ENCODE data around the gene GRM7.

DNA sequence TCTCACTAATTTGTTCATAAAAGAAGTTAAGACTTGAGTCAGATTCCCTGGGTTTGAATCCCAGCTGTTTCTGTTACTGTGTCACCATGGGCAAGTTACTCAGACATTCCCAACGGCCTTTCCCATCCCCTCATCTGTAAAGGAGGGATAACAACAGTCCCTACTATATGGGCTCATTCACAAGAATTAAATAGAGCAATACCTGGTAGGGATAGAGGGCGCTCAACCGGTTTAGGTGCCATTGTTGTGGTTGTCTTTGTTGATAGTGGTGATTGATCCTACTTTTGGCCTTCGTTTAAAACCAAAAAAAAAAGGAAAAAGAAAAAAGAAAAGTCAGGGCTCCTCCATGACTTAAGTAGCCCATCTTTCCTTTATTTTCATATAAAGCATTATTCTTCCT lies 563.1 kb downstream of the GRM7 start:
- TF ChIP-seq, protein P1, sequence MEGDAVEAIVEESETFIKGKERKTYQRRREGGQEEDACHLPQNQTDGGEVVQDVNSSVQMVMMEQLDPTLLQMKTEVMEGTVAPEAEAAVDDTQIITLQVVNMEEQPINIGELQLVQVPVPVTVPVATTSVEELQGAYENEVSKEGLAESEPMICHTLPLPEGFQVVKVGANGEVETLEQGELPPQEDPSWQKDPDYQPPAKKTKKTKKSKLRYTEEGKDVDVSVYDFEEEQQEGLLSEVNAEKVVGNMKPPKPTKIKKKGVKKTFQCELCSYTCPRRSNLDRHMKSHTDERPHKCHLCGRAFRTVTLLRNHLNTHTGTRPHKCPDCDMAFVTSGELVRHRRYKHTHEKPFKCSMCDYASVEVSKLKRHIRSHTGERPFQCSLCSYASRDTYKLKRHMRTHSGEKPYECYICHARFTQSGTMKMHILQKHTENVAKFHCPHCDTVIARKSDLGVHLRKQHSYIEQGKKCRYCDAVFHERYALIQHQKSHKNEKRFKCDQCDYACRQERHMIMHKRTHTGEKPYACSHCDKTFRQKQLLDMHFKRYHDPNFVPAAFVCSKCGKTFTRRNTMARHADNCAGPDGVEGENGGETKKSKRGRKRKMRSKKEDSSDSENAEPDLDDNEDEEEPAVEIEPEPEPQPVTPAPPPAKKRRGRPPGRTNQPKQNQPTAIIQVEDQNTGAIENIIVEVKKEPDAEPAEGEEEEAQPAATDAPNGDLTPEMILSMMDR (IDR thresholded peaks at IDR 0.05): no peak
- TF ChIP-seq POLR2A (IDR thresholded peaks at IDR 0.05): no peak

Data from body of pancreas (tissue), 4 donors.